HG03571 (cell line): ENCODE results near the gene DMRTC2.

Experiments
- ATAC-seq: cut with Tn5 transposase; IDR thresholded peaks from one replicate; pipeline ENCODE4 v1.9.1; 2021; ENCODE audit not compliant: unreplicated experiment

DMRTC2 gene

DNA sequence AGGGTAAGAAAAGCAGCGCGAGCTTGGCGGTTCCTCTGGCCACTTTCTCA lies at the start of gene DMRTC2:
Gene DMRTC2 (plus strand): TSS at position 42 of the 50 bp plus-strand sequence. CDS start 2,387 bp downstream, outside the sequence.
- no peak for ATAC-seq

DNA sequence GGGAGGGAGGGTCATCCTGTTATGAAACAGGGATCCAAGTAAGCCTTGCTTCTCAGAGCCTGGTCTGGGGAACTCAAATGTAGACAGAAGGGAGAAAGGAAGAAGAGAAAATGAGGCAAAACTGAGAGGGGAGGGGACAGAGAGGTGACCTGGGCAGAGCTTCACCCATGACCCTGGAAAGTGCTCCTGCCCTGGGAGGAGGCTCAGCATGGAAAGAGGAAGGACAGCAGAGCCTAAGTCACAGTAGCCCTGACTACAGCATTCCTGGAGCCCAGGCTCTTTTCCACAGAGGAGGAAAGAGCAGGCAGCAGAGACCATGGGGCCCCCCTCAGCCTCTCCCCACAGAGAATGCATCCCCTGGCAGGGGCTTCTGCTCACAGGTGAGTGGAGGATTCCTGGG lies 48.5 kb upstream of the DMRTC2 start, which contains the start of gene CEACAM3:
Gene CEACAM3 (plus strand): TSS at position 226 of the 400 bp plus-strand sequence. CDS start 91 bp downstream, at position 317.
- ATAC-seq, result no peak

DNA sequence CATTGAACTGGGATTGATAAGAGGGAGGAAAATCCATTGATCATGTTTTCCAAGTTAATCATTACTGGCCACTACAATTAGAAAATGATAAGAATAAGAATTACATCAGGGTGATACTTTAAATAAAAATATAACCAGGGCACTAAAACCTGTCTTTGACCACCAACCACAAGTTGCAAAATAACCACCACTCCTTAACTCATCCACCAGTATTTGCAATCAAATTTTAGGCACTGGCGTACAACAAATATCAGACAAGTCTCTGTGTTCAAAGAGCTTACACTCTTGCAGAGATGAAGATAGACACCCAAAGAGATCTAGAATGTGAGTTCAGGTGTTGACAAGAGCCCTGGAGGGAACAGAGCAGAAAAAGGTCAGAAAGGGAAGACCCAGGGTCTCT lies 47.9 kb upstream of the DMRTC2 start:
- no peak for ATAC-seq

DNA sequence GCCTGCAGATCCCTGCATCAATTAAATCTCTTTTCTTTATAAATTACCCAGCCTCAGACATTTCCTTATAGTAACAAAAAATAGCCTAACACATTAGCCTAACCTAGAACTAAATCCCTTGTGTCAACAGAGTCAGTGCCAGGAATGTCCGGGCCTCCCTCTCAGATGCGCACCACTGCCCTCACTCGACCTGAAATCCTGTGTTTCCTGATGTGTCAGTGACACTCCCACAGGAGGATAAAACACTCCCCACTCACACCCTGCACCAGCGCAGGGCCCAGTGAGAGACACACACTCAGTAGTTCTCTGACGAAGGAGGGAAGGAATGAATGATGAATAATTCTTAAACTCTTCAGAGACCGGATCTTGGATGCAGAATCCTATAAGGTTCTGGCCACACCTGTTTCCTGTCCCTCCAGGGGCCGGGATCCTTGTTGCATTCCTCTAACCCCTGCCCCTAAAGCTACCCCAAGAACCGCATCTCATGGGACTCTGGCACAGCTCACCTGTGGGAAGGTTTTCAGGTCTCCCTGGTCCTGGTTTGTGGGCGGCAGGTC lies 45.3 kb upstream of the DMRTC2 start:
- no peak for ATAC-seq

DNA sequence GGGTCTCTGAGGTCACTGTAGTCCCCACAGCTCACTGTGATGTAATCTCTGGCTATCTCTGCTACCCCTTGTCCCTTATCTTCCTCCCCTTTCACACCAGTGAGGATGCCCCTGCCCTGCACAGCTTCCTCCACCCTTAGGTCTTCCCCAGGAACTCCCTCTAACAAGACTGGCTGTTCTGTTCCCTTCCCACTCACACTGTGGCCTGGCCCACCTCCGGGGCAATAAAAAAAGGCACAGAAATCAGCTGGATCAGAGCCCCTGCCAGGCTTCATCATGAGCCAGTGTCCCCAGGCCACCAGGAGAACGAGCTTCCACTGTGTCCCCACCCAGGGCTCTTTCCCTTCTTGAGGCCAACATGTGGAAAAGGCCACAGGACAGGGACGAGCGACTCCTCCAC lies 43.8 kb upstream of the DMRTC2 start:
- ATAC-seq, result no peak

DNA sequence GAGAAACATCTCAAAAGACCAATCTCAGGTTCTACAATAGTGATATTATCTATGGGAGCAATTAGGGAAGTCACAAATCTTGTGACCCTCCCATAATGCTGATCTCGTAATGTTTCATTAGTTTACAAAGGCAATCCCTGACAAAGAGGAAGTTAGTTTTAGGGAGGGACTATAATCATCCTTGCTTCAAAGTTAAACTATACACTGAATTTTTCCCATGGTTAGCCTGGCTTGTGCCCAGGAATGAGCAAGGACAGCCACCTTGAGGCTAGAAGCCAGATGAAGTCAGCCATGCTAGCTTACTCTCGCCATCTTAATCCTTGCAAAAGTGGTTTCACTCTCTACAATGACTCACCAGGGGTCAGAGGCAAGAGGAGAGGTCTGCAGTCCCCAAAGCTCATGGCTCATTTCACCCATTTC lies 43.0 kb upstream of the DMRTC2 start:
- ATAC-seq, result no peak

DNA sequence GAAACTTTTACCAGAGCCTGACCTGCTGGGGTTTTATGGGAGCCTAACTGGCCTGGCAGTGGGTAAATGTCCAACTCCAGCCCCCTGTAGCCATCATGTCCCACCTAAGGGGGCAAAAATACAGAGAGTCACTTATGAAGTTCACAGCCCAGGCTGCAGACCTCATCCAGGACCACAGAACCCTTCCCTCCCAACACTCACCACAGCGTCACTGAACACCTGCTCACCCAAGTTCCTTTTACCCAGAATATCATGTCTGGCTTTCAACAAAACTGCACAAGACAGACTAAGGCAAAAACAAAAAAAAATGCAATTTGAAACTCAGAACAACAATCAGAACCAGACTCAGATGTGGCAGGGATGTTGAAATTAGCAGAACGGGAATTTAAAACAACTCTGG lies 42.1 kb upstream of the DMRTC2 start:
- no peak for ATAC-seq

DNA sequence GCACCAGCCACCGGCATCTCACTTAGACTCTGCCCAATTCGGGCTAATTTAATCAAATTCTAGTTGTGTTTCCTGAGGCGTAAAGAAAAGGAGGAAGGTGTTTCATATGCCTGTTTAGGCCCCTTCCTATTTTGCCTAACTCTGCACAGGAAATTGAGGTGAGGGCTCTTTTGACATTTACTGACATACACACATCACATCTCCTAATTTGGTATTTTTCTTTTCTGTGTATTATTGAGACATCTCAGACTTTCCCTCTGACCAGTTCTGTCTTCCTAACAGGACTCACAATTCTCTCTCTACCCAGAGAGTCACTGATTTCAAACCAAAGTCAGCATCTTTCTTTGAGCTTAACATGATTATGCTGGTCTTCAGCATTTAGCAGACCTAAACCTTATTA lies 40.5 kb upstream of the DMRTC2 start:
- ATAC-seq, result no peak

DNA sequence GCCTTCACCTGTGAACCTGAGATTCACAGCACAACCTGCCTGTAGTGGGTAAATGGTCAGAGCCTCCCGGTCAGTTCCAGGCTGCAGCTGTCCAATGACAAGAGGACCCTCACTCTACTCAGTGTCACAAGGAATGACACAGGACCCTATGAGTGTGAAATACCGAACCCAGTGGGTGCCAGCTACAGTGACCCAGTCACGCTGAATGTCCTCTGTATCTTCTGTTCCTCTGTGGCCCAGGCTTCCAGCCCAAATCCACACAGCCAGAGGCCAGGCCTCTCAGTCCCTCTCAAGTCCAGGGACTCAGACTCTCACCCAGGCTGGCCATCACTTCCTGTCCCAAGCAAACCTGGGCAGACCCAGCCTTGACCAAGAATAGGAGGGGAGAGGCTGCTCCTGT lies 37.7 kb upstream of the DMRTC2 start:
- no peak for ATAC-seq

DNA sequence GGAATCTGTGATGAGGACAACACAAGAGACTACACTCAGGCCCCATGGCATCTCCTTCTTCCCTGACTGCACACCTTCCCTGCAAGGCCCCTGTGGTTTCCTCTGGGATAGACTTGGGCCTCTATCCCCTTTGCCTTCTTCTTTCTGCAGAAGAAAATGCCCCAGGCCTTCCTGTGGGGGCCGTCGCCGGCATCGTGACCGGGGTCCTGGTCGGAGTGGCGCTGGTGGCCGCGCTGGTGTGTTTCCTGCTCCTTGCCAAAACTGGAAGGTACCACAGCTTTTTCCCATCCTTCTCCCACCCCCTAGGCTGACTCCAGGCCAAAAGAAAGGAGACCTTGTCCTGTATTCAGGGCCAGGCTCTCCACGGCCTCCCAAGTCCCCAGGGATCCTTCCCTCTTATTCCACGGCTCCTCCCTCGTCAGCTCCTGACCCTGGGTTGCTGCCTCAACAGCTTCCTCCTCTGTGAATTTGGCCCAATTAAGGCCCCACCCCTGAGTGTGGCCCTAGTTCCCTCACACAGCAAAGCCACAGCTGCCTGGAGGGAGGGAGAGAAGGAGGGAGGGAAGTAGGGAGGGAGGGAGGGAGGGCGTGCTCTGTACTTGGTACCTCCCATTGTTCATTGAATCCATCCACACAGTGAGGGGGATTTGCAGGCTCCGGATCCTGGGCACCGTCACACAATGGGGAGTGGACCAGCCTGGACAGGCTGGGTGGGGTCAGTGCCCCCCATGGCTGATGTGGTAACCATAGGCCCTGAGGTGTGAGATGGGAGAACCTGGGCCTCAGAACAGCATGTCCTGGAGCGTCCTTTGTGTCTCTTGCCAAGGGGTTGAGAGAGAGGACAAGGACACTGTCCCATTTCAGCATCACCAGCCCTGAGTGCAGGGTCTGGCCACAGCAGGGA lies 35.9 kb upstream of the DMRTC2 start:
- no peak for ATAC-seq

DNA sequence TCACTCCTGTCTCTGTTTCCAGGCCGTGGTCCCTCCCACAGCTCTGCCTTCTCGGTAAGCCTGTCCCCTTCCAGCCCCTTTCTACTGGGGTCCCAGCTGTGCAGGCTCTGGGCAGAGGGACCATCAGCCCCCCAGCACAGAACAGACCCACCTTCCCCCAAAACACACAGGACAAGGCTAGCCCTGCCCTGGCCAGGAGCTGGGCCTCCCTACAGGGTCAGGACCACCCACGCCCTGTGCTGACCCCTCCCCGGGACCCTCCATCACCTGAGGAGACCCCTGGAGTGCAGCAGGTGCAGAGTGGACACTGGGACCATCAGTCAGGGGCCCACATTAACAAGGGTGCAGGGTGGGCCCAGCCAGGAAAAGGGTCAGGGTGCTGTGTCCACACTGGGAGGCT lies 34.5 kb upstream of the DMRTC2 start:
- no peak for ATAC-seq

DNA sequence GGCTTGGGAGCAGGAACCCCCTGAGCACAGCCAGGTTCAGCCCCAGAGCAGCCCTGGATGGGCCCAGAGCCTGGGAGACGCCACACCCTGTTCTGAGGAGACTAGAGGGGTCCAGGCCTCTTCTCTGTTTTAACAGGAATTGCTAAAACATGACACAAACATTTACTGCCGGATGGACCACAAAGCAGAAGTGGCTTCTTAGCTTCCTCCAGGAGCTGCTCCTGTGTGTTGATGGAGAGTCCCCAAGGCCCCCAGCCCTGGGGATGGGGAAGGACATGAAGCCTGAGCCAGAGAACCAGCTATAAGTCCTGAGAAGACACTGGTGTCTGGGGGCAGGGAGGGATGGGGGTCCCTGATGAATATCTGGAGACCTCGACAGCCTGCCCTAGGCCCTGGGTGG lies 33.8 kb upstream of the DMRTC2 start:
- ATAC-seq, result no peak

DNA sequence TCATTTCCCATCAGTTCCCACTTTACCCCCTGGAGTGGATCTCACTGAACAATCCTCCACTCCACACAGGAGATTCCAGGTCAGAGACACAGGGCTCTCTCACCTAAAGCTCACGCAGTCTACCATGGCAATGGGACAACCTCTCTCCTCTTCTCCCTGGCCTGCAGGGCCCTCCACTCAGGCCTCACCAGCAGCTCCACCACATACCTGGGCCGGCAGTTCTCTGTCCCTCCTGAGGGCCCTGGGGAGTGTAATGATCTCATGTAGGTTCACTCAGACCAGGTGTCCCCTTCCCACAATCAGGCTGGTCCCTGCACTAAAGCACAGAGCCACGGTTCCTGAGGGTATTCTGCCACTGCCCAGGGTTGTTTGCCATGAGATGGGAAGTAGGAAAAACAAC lies 32.9 kb upstream of the DMRTC2 start:
- no peak for ATAC-seq

DNA sequence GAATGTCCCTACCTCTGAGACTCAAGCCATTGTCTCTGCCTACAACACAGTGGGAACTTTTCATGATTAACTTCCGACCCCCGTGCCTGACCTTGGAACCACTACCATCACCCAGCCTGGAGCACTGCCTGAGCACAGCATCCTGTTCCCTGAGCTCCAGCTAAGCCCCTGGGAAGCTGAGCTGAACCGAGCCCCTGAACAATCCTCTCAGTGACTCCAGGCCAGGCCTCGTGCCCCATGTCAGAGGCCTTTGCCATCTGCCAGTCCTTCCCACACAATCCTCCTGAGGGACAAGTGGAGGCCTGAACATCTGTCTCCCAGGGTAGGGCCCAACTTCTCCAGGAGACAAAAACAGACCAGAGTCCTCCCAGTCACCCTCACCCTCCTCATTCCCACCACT lies 30.9 kb upstream of the DMRTC2 start:
- no peak for ATAC-seq

DNA sequence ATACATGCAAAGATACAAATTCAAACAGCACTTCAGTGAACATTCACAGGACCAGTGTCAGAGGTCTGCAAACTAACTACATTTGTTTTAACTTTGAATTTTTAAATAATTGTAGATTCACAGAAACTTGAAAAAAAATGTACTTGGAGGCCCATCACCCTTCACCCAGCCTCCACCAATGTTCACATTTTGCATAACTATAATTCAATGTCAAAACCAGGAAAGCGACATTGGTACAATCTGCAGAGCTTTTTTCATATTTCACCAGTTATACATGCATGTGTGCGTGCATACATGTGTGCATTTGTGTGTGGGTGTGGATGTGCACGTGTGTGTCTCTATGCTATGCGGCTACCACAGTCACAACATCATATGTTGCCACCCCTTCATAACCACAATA lies 29.5 kb upstream of the DMRTC2 start:
- no peak for ATAC-seq

DNA sequence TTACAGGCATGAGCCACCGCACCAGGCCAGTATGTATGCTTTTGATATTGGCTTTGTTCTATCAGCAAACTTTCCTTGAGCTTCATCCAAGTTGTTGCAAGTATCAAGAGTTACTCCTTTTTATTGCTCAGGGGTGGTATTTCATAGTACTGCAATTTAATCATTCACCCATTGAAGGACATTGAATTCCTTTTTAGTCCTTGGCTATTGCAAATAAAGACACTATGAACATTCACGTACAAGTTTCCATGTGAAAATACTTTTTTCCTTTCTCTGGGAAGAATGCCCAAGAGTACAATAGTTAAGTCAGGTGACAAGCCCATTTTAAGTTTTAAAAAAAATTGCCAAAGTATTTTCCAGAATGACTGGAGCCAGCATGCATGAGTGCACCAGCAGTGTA lies 28.1 kb upstream of the DMRTC2 start:
- ATAC-seq, result no peak

DNA sequence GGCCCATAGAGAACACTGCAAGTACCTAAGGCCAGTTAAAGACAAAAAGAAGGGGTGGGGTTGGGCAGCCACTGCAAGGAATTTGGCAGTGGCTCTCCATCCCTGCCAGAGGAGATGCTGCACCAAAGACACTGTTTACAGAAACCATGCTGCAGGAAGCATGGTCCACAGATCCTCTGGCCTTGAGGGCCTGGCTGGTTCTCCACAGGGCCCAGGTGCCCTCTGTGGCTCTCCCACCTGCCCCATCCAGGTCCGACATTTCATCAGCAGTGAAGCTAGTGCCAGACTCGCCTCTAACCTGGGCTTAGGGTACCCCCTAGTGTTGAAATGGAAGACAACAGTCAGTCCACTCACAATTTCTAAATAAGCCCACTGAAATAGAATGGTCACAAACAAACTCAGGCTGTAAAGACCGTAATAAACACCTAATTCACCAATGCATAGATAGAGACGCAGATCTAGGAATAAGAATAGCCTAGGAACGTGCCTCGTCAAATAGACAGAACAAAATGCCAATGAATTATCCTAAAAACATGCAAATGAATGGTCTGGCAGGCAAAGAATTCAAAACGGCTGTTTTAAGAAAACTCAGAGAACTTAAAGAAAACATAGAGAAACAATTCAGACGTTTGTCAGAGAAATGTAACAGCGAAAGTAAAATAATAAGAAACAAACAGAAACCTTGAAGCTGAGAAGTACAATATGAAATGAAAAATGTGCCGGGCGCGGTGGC lies 23.7 kb upstream of the DMRTC2 start:
- ATAC-seq, result no peak

DNA sequence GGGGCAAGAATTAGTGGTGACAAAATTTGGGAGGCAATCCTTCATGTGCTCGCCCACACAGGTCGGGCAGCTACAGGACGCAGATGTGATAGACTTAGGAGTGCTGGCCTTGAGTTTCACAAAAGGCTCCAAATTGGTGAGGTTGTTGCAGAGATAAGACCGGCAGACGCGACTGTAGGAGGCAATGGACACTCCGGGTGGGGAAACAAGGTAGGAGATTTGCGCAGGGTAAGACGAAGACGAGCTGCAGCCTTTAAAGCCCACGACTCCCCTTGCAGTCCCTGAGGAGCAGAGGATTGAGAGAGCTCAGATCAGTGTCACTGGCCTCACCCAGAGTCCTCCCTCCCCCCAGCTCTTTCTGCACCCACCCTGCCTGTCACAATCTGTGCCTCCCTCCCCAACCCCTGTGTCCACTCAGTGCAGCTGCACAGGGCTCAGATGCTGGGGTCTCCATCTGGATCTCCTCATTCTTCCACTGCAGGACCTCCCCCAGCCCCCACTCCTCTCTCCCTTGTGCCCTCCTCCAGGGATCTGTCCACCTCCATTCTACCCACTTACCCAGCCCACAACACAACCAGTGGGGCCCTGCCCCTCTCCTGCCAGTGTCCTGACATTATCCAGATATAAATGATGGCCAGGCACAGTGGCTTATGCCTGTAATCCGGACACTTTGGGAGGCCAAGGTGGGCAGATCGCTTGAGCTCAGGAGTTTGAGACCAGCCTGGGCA lies 6.7 kb upstream of the DMRTC2 start:
- ATAC-seq, result no peak

DNA sequence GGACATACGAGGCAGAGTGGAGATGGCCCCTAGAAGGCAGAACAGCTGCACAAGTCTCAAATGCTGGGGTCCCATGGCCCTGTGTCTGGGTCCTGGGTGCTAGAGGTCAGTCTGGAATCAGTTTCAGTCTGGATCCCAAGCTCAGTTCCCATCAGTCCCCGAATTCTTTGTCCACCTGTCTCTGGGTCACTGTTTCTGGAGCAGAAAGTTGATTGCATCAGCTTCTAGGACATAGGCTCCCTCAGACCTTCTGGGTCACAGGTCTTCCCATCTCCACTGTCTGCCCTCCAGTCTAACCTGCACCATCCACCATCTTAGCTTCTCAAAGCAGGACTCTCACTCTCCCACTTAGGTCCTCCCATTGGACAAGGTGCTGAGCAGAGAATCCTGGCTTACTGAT lies 5.6 kb upstream of the DMRTC2 start:
- ATAC-seq, result no peak

DNA sequence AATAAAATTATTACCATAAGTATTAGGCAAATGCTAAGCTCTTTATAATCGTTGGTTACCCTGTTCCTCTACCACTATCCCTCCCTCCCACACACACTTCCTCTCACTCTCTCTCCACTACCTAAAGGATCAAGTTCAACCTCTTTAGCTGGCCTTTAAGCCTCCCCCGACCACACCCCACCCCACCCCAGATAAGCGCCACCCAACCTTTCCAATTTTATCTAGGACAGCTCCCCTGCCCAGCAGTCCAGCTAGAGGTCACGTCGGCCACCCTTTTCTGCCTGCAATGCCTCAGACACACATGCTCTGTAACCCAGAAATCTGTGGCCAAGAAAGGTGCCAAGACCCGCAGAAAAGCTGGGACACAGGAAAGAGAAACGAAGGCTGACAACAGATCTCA lies 1.5 kb upstream of the DMRTC2 start:
- no peak for ATAC-seq

DNA sequence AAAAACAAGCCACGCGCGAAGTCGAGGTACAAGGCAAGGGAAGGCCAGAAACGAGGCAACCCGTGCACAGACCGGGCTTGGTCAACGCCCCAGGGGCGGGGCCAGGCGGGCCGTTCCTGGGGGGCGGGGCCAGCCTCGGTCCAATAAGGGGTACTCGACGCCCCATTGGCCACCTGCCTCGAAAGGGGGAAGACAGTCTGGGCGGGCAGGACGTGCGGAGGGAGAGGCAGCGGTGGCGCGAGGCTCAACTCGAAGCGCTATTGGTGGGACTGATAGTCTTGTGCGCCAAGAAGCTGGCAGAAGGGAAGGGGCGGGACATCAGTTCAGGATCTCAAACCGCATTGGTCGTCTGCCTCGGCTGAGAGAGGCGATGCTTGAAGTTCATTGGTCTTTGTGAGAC lies 241 bp upstream of the DMRTC2 start, which contains the start of gene LYPD4:
Gene LYPD4 (minus strand): TSS at position 83 of the 400 bp plus-strand sequence. CDS start 5,398 bp downstream, outside the sequence.
- no peak for ATAC-seq
